ENCODE measurements around the gene PLCD1. TPM values are rescaled to one million over a fixed set of nuclear protein-coding genes. Genes with fewer than 3 reads are reported as not detected.

The PLCD1 gene
- total RNA-seq, 1 experiment from 2014 or later = 13.5 TPM

GRCh38 chr3:38001456-38002081, 27.9 kb downstream of the PLCD1 start:
- intact Hi-C loops (cut with micrococcal nuclease; ENCODE audit: unreplicated experiment) = loop anchor here (1.0 to 10.0 kb wide), 4 partner anchors 136 to 656 kb away; partner anchors contain the start of genes ACAA1, MYD88 and XYLB
- no peaks in the 10 kb centered on the region for H3K36me3 ChIP-seq (ENCODE audit: low read depth)
- peak in 1 of 2 experiments; percentile 53 for DNase-seq
- H4K20me1 ChIP-seq (ENCODE audit: insufficient read depth) = no peaks in the 10 kb centered on the region
- POLR2A ChIA-PET (ENCODE audit: unreplicated experiment) = no interaction called here
- no peaks in the 10 kb centered on the region for H3K27me3 ChIP-seq (ENCODE audit: insufficient read depth, low read depth)
- no peak overlapping the region for H3K4me2 ChIP-seq
- no peaks in the 10 kb centered on the region for H3K9me3 ChIP-seq (ENCODE audit: insufficient read depth, low read depth)
- H3K79me2 ChIP-seq (ENCODE audit: low read depth) = no peaks in the 10 kb centered on the region
- TF ChIP-seq CTCF (conservative IDR thresholded peaks at IDR 0.05) (peak; percentile 63), EZH2 (IDR thresholded peaks at IDR 0.05; ENCODE audit: low read depth) (no peak)
- no TSS peak for BruUV-seq (replicated peaks)
- peaks cover under 1% of the 10 kb centered on the region; the same call in 1 of the 2 replicates for H3F3A ChIP-seq (ENCODE audit: insufficient read depth, low read depth)
- H3K4me1 ChIP-seq (replicated peaks; ENCODE audit: insufficient read depth) = peaks cover 2% of the 10 kb centered on the region; the same call in 1 of the 2 replicates
- CTCF ChIA-PET = interaction anchor here (1.5 to 1.6 kb wide), 2 partner anchors 27 to 116 kb away, joined by 6 to 7 read pairs; no protein-coding TSS in a partner anchor
- H3K4me3 ChIP-seq = no peak overlapping the region
- H2AFZ ChIP-seq = no peak overlapping the region
- no peak overlapping the region for H3K27ac ChIP-seq
- H3K9me2 ChIP-seq (ENCODE audit: insufficient read depth) = no peaks in the 10 kb centered on the region

- TF ChIP-seq CTCF (conservative IDR thresholded peaks at IDR 0.05) (no peak), EZH2 (IDR thresholded peaks at IDR 0.05; ENCODE audit: low read depth) (no peak)
- Histone ChIP-seq H3K27me3 (ENCODE audit: insufficient read depth, low read depth) (no peaks in the 10 kb centered on the region), H3K4me2 (no peak overlapping the region), H3K4me1 (replicated peaks; ENCODE audit: insufficient read depth) (peaks cover 7% of the 10 kb centered on the region; the same call in 1 of the 2 replicates), H2AFZ (no peak overlapping the region), H3K9me3 (ENCODE audit: insufficient read depth, low read depth) (no peaks in the 10 kb centered on the region), H3K27ac (no peak overlapping the region), H3K9me2 (ENCODE audit: insufficient read depth) (no peaks in the 10 kb centered on the region), H3K4me3 (no peak overlapping the region), H4K20me1 (ENCODE audit: insufficient read depth) (no peaks in the 10 kb centered on the region), H3F3A (ENCODE audit: insufficient read depth, low read depth) (peaks cover 6% of the 10 kb centered on the region; the same call in 1 of the 2 replicates), H3K36me3 (ENCODE audit: low read depth) (no peaks in the 10 kb centered on the region), H3K79me2 (ENCODE audit: low read depth) (no peaks in the 10 kb centered on the region)
- CTCF ChIA-PET = interaction anchor here (0.6 to 1.6 kb wide), 3 partner anchors 26 to 972 kb away, joined by 4 to 7 read pairs (median 6); no protein-coding TSS in a partner anchor
- DNase-seq = no peak
- no TSS peak for BruUV-seq (replicated peaks)
- POLR2A ChIA-PET (ENCODE audit: unreplicated experiment) = no interaction called here
- intact Hi-C loops (cut with micrococcal nuclease; ENCODE audit: unreplicated experiment) = loop anchor here (1.0 to 10.0 kb wide), 4 partner anchors 136 to 656 kb away; partner anchors contain the start of genes ACAA1, MYD88 and XYLB
Measured at GRCh38 chr3:38000965-38001455, 28.4 kb downstream of the PLCD1 start.

- DNase-seq = no peak
- Histone ChIP-seq H3K27me3 (ENCODE audit: insufficient read depth, low read depth) (no peaks in the 10 kb centered on the region), H3K9me3 (ENCODE audit: insufficient read depth, low read depth) (no peaks in the 10 kb centered on the region), H4K20me1 (ENCODE audit: insufficient read depth) (no peaks in the 10 kb centered on the region), H3K9me2 (ENCODE audit: insufficient read depth) (no peaks in the 10 kb centered on the region), H3K4me2 (no peak overlapping the region), H3K4me3 (no peak overlapping the region), H3F3A (ENCODE audit: insufficient read depth, low read depth) (peaks cover 9% of the 10 kb centered on the region; the same call in 1 of the 2 replicates), H3K4me1 (replicated peaks; ENCODE audit: insufficient read depth) (peaks cover 7% of the 10 kb centered on the region; the same call in 1 of the 2 replicates), H3K36me3 (ENCODE audit: low read depth) (no peaks in the 10 kb centered on the region), H3K27ac (no peak overlapping the region), H2AFZ (no peak overlapping the region), H3K79me2 (ENCODE audit: low read depth) (no peaks in the 10 kb centered on the region)
- CTCF ChIA-PET = interaction anchor here (0.5 to 1.6 kb wide), 4 partner anchors 19 to 973 kb away, joined by 3 to 7 read pairs (median 5); no protein-coding TSS in a partner anchor
- TF ChIP-seq EZH2 (IDR thresholded peaks at IDR 0.05; ENCODE audit: low read depth) (no peak), CTCF (conservative IDR thresholded peaks at IDR 0.05) (no peak)
- POLR2A ChIA-PET (ENCODE audit: unreplicated experiment) = no interaction called here
- BruUV-seq (replicated peaks) = no TSS peak
- intact Hi-C loops (cut with micrococcal nuclease; ENCODE audit: unreplicated experiment) = loop anchor here (5.0 to 10.0 kb wide), 3 partner anchors 137 to 657 kb away; partner anchors contain the start of genes ACAA1, MYD88 and XYLB
Measured at GRCh38 chr3:38000242-38000916, 29.1 kb downstream of the PLCD1 start.
